NT2/D1 (cell line): Measurements from ENCODE around the gene KIAA1217.

ENCODE experiments used
- SUZ12 ChIP-seq: IDR thresholded peaks from 2 replicates; pipeline ENCODE4 v1.6.1; 2011; ENCODE audit not compliant: insufficient read length, insufficient read depth; ENCODE audit errors: extremely low read depth
- YY1 ChIP-seq: IDR thresholded peaks from 2 replicates; pipeline ENCODE4 v1.6.1; 2011; ENCODE audit not compliant: insufficient read length, insufficient read depth
- ZNF274 ChIP-seq: IDR thresholded peaks from 2 replicates; pipeline ENCODE4 v1.6.1; 2011; ENCODE audit warnings: mild to moderate bottlenecking, low read depth, low read length

GRCh38 chr10:24292304-24293293 lies 83.7 kb downstream of the KIAA1217 start:
- TF ChIP-seq YY1 (no peak), ZNF274 (no peak), SUZ12 (no peak)
